HCT116 (cell line): Measurements from ENCODE around the gene MGA. TPM values are rescaled to one million over a fixed set of nuclear protein-coding genes. Genes with fewer than 3 reads are reported as not detected.
"Not testable (repeated sequence)": the region's sequence is repeated elsewhere in the genome, so short reads cannot be mapped to it uniquely, and the experiment has no call there.

ENCODE experiments used
- ATAC-seq: fragments of 200-7000 bp; cut with Tn5 transposase; 2 replicates; pipeline ENCODE4 v1.9.1; 2020; ENCODE audit warnings: mild to moderate bottlenecking, moderate library complexity
- BruUV-seq: library from RNA; stranded (reverse); fragments of 400-500 nt; replicated peaks from 2 replicates; lab custom pipeline; 2021; lab: Mats Ljungman, UMichigan
- CTCF ChIA-PET: fragments of 300-600 bp; sonication (Branson Sonifier 250); formaldehyde crosslinking; loops from one replicate; lab custom pipeline; 2021; ENCODE audit warnings: antibody characterized with exemption; lab: Charles Lee
- POLR2A ChIA-PET: fragments of 300-600, 350-600 bp; sonication (Branson Sonifier 250); formaldehyde crosslinking; loops from one replicate; lab custom pipeline; 2021; ENCODE audit warnings: antibody characterized with exemption; lab: Charles Lee
- RAD21 ChIA-PET, 2 experiments: fragments of 300-600 bp; sonication (Branson Sonifier 250); formaldehyde crosslinking; loops; one replicate each; lab custom pipeline; 2023; ENCODE audit warnings: low total read pairs in 2 of 2; ENCODE audit not compliant: uncharacterized antibody in 2 of 2, unreplicated experiment in 2 of 2, low non-redundant PET in 1 of 2; lab: Charles Lee
- DNase-seq: peaks from one replicate; pipeline ENCODE4 v3.0.0-alpha.2; 2010; ENCODE audit warnings: low read depth, low spot score
- H2AFZ ChIP-seq: fragments of 200-600 bp; shearing (Covaris generic), sonication (generic); 2 replicates; pipeline ENCODE4 v1.6.1; 2017; ENCODE audit warnings: low read depth, mixed run types, mixed read lengths, antibody characterized with exemption, low read length; ENCODE audit not compliant: poor library complexity, severe bottlenecking
- H3K27ac ChIP-seq: 2 replicates; pipeline ENCODE4 v1.5.1; 2012; ENCODE audit warnings: low read depth, low read length
- H3K27me3 ChIP-seq: fragments of 200-600 bp; sonication (generic); 2 replicates; pipeline ENCODE4 v1.6.1; 2016; ENCODE audit warnings: mixed run types, low read length, mixed read lengths; ENCODE audit not compliant: insufficient read depth
- H3K36me3 ChIP-seq, 2 experiments: fragments of 200-500 bp in 1 of 2; fragments of 200-600 bp in 1 of 2; sonication (Bioruptor generic) in 1 of 2; sonication (generic) in 1 of 2; 2 replicates each; pipeline versions ENCODE4 v1.5.1 to v1.6.1; 2014 to 2016; ENCODE audit warnings: low read length in 2 of 2, inconsistent platforms in 1 of 2, mixed read lengths in 1 of 2, mixed run types in 1 of 2; ENCODE audit not compliant: insufficient read depth in 2 of 2, control insufficient read depth in 1 of 2
- H3K4me1 ChIP-seq, 2 experiments: fragments of 200-600 bp in 1 of 2; sonication (generic) in 1 of 2; 2 replicates each; pipeline versions ENCODE4 v1.5.1 to v1.6.1; 2012 to 2017; ENCODE audit warnings: low read length in 2 of 2, inconsistent platforms in 1 of 2, mild to moderate bottlenecking in 1 of 2, mixed read lengths in 1 of 2, mixed run types in 1 of 2, moderate library complexity in 1 of 2; ENCODE audit not compliant: insufficient read depth in 2 of 2, control insufficient read depth in 1 of 2
- H3K4me2 ChIP-seq: fragments of 200-600 bp; sonication (generic); 2 replicates; pipeline ENCODE4 v1.6.1; 2017; ENCODE audit warnings: mixed run types, low read length, mixed read lengths
- H3K4me3 ChIP-seq, 2 experiments: fragments of 200-600 bp in 1 of 2; sonication (generic) in 1 of 2; replicated peaks in 1 of 2; 2 replicates each; pipeline ENCODE4 v1.5.1; 2011 to 2016; ENCODE audit warnings: low read length in 2 of 2, control low read depth in 1 of 2, low read depth in 1 of 2, mild to moderate bottlenecking in 1 of 2, mixed read lengths in 1 of 2, mixed run types in 1 of 2
- H3K79me2 ChIP-seq: fragments of 200-600 bp; sonication (generic); 2 replicates; pipeline ENCODE4 v1.6.1; 2017; ENCODE audit warnings: mild to moderate bottlenecking, mixed run types, low read length, moderate library complexity, mixed read lengths; ENCODE audit not compliant: insufficient read depth
- H3K9ac ChIP-seq: fragments of 200-600 bp; sonication (generic); 2 replicates; pipeline ENCODE4 v1.6.1; 2016; ENCODE audit warnings: low read length, mixed read lengths
- H3K9me2 ChIP-seq: fragments of 200-600 bp; sonication (generic), shearing (Covaris generic); 2 replicates; pipeline ENCODE4 v1.6.1; 2017; ENCODE audit warnings: mixed run types, mild to moderate bottlenecking, moderate library complexity; ENCODE audit not compliant: insufficient read depth
- H3K9me3 ChIP-seq, 2 experiments: fragments of 200-500 bp in 1 of 2; fragments of 200-600 bp in 1 of 2; sonication (Bioruptor generic) in 1 of 2; sonication (generic) in 1 of 2; 2 replicates each; pipeline ENCODE4 v1.6.1; 2014 to 2017; ENCODE audit warnings: low read length in 2 of 2, mixed read lengths in 2 of 2, inconsistent platforms in 1 of 2, low read depth in 1 of 2, mild to moderate bottlenecking in 1 of 2, mixed run types in 1 of 2, moderate library complexity in 1 of 2; ENCODE audit not compliant: control insufficient read depth in 1 of 2, insufficient read depth in 1 of 2
- H4K20me1 ChIP-seq: fragments of 200-600 bp; sonication (generic), shearing (Covaris generic); 2 replicates; pipeline ENCODE4 v1.6.1; 2017; ENCODE audit warnings: mixed run types, mild to moderate bottlenecking, moderate library complexity; ENCODE audit not compliant: insufficient read depth
- POLR2AphosphoS5 ChIP-seq: IDR thresholded peaks from 2 replicates; pipeline ENCODE4 v1.6.1; 2011; ENCODE audit warnings: mild to moderate bottlenecking, low read depth, low read length, moderate library complexity
- YY1 ChIP-seq: IDR thresholded peaks from 2 replicates; pipeline ENCODE4 v1.6.1; 2011; ENCODE audit warnings: low read length, low read depth, moderate library complexity, mild to moderate bottlenecking; ENCODE audit not compliant: insufficient replicate concordance; ENCODE audit errors: extremely low read depth
- intact Hi-C: fragments of 100-400 bp; cut with micrococcal nuclease; formaldehyde crosslinking; loops from 2 replicates; pipeline ENCODE4 v1.10.0; 2022
- total RNA-seq: library from RNA; stranded (reverse); gene quantifications from one replicate; pipeline ENCODE4 v1.2.1, GENCODE V29; 2021; ENCODE audit not compliant: unreplicated experiment

MGA gene
- total RNA-seq, 1 experiment from 2014 or later: 28.9 TPM

- no TSS peak for BruUV-seq
- CTCF ChIA-PET: no interaction called here
Measured at GRCh38 chr15:41735046-41735445, 74.8 kb downstream of the MGA start.

GRCh38 chr15:41735492-41735891 is 75.3 kb downstream of the MGA start:
- H3K79me2 ChIP-seq, H3K27ac ChIP-seq, H2AFZ ChIP-seq, H4K20me1 ChIP-seq, H3K9ac ChIP-seq, H3K4me2 ChIP-seq, ATAC-seq, H3K27me3 ChIP-seq, DNase-seq, H3K9me2 ChIP-seq, H3K9me3 ChIP-seq, H3K4me1 ChIP-seq, BruUV-seq, RAD21 ChIA-PET, POLR2A ChIA-PET, H3K4me3 ChIP-seq, CTCF ChIA-PET, intact Hi-C loops: not testable (repeated sequence)
- peaks cover 9 to 20% of the 10 kb centered on the region in 2 experiments; a peak in 3 of 4 replicates for H3K36me3 ChIP-seq

More at GRCh38 chr15:41735046-41735445, 74.8 kb downstream of the MGA start:
- no peak for DNase-seq
- Histone ChIP-seq H3K4me1 (no peaks in the 10 kb centered on the region), H3K9ac (no peak overlapping the region), H3K27me3 (no peaks in the 10 kb centered on the region), H3K4me3 (no peak overlapping the region), H3K4me2 (no peak overlapping the region), H3K36me3 (peaks cover 9 to 20% of the 10 kb centered on the region in 2 experiments; a peak in 3 of 4 replicates), H3K9me3 (no peaks in the 10 kb centered on the region), H2AFZ (no peak overlapping the region), H3K27ac (no peak overlapping the region), H4K20me1 (no peaks in the 10 kb centered on the region), H3K79me2 (no peaks in the 10 kb centered on the region), H3K9me2 (no peaks in the 10 kb centered on the region)
- intact Hi-C loops: no loop called here
- ATAC-seq: no peak
- ChIA-PET RAD21 (no interaction called here), POLR2A (no interaction called here)
- no peak for TF ChIP-seq POLR2AphosphoS5
- no peak for TF ChIP-seq YY1
